ENCODE data around the gene HPS5.

Gene HPS5

GRCh38 chr11:18317551-18317950, 4.4 kb downstream of the HPS5 start:
- CTCF ChIA-PET: no interaction called here
- Histone ChIP-seq H3K4me3 (ENCODE audit: low read depth, low read length) (no peak overlapping the region), H3K36me3 (ENCODE audit: control insufficient read depth in 2 of 2, insufficient read depth in 1 of 2, low read length in 2 of 2) (peaks cover 0 to 10% of the 10 kb centered on the region in 2 experiments; a peak in 1 of 3 replicates), H3K4me1 (ENCODE audit: control insufficient read depth, insufficient read depth, low read length) (no peaks in the 10 kb centered on the region), H3K9me3 (ENCODE audit: control insufficient read depth, insufficient read depth, low read depth, low read length) (no peaks in the 10 kb centered on the region), H3K27ac (ENCODE audit: extremely low read depth, low read depth, low read length) (no peak overlapping the region)
- no peak for TF ChIP-seq KLF1 (tag by site-specific recombination; IDR thresholded peaks at IDR 0.05)
- no peak for TF ChIP-seq SP2 (tag by site-specific recombination; IDR thresholded peaks at IDR 0.05)
- TF ChIP-seq ZNF777 (tag by site-specific recombination; IDR thresholded peaks at IDR 0.05; ENCODE audit: borderline replicate concordance): no peak
- TF ChIP-seq ZNF366 (tag by site-specific recombination; conservative IDR thresholded peaks at IDR 0.05): no peak
- TF ChIP-seq ZNF302 (tag by site-specific recombination; IDR thresholded peaks at IDR 0.05; ENCODE audit: low read depth): no peak
- no peak for TF ChIP-seq ZNF621 (tag by site-specific recombination; IDR thresholded peaks at IDR 0.05)
- TF ChIP-seq ZNF561 (tag by site-specific recombination; IDR thresholded peaks at IDR 0.05; ENCODE audit: borderline replicate concordance): no peak
- TF ChIP-seq ZNF148 (tag by site-specific recombination; IDR thresholded peaks at IDR 0.05; ENCODE audit: borderline replicate concordance): no peak
- TF ChIP-seq ZNF785 (tag by site-specific recombination; IDR thresholded peaks at IDR 0.05): no peak
- TF ChIP-seq ZNF544 (tag by site-specific recombination; IDR thresholded peaks at IDR 0.05): no peak
- no peak for TF ChIP-seq ZSCAN5A (tag by site-specific recombination; IDR thresholded peaks at IDR 0.05)
- no peak for TF ChIP-seq ZBTB44 (tag by site-specific recombination; IDR thresholded peaks at IDR 0.05)
- TF ChIP-seq, protein P1, sequence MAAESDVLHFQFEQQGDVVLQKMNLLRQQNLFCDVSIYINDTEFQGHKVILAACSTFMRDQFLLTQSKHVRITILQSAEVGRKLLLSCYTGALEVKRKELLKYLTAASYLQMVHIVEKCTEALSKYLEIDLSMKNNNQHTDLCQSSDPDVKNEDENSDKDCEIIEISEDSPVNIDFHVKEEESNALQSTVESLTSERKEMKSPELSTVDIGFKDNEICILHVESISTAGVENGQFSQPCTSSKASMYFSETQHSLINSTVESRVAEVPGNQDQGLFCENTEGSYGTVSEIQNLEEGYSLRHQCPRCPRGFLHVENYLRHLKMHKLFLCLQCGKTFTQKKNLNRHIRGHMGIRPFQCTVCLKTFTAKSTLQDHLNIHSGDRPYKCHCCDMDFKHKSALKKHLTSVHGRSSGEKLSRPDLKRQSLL (tag by site-specific recombination; IDR thresholded peaks at IDR 0.05): no peak
- TF ChIP-seq ZNF335 (tag by site-specific recombination; conservative IDR thresholded peaks at IDR 0.05): no peak
- POLR2A ChIA-PET: no interaction called here

DNA sequence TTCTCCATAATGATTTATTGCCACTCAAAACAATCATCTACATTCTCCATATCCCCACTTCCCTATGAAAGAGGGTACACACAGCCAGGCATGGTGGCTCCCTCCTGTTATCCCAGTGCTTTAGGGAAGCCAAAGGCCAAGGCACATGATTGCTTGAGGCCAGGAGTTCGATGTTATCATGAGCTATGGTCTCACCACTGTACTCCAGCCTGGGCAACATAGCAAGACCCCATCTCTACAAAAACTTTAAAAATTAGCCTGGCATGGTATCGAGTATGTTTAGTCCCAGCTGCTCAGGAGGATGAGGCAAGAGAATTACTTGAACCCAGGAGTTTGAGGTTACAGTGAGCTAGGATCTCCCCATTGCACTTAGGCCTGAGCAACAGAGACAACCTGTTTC, 6.0 kb downstream of the HPS5 start:
- Histone ChIP-seq H3K4me1 (ENCODE audit: control insufficient read depth, insufficient read depth, low read length) (no peaks in the 10 kb centered on the region), H3K4me3 (ENCODE audit: low read depth, low read length) (no peak overlapping the region), H3K36me3 (ENCODE audit: control insufficient read depth in 2 of 2, insufficient read depth in 1 of 2, low read length in 2 of 2) (peaks cover 0 to 16% of the 10 kb centered on the region in 2 experiments; a peak in 1 of 3 replicates), H3K27ac (ENCODE audit: extremely low read depth, low read depth, low read length) (no peak overlapping the region), H3K9me3 (ENCODE audit: control insufficient read depth, insufficient read depth, low read depth, low read length) (no peaks in the 10 kb centered on the region)
- POLR2A ChIA-PET: interaction anchor here (0.7 to 1.1 kb wide), 4 partner anchors 14 to 209 kb away, joined by 3 to 6 read pairs (median 4); no protein-coding TSS in a partner anchor
- TF ChIP-seq ZNF121 (tag by site-specific recombination; IDR thresholded peaks at IDR 0.05) (0 out of 2 replicates have a peak, but pooled peaks have one; percentile 55), ZNF645 (tag by site-specific recombination; IDR thresholded peaks at IDR 0.05) (no peak)
- CTCF ChIA-PET: no interaction called here
